Measurements from ENCODE around the gene CTNNA3.

DNA sequence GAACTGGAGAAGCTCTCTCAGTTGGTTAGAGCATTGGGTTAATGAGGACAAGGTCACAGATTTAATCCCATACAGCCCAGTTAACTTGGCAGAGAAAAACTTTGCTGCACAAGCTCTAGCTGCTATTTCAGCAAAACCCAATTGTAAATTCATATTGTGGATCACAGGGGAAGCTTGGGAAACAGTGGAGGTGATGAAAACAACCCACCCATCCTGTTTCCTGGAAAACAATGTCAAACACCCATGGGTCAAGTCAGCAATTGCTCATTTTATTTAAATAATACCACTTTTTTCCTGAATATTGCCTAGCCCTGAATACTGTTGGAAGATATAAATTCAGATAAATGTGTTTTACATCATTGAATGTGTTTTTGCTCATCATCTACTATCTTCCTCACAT, 1670.8 kb downstream of the CTNNA3 start:
- TF ChIP-seq, protein P1, sequence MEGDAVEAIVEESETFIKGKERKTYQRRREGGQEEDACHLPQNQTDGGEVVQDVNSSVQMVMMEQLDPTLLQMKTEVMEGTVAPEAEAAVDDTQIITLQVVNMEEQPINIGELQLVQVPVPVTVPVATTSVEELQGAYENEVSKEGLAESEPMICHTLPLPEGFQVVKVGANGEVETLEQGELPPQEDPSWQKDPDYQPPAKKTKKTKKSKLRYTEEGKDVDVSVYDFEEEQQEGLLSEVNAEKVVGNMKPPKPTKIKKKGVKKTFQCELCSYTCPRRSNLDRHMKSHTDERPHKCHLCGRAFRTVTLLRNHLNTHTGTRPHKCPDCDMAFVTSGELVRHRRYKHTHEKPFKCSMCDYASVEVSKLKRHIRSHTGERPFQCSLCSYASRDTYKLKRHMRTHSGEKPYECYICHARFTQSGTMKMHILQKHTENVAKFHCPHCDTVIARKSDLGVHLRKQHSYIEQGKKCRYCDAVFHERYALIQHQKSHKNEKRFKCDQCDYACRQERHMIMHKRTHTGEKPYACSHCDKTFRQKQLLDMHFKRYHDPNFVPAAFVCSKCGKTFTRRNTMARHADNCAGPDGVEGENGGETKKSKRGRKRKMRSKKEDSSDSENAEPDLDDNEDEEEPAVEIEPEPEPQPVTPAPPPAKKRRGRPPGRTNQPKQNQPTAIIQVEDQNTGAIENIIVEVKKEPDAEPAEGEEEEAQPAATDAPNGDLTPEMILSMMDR (IDR thresholded peaks at IDR 0.05; ENCODE audit: insufficient read depth, low read length, poor library complexity, severe bottlenecking): no peak
- TF ChIP-seq EZH2phosphoT487 (conservative IDR thresholded peaks at IDR 0.05; ENCODE audit: low read length): no peak
